Measurements from ENCODE around the gene FMNL2.

Gene FMNL2

DNA sequence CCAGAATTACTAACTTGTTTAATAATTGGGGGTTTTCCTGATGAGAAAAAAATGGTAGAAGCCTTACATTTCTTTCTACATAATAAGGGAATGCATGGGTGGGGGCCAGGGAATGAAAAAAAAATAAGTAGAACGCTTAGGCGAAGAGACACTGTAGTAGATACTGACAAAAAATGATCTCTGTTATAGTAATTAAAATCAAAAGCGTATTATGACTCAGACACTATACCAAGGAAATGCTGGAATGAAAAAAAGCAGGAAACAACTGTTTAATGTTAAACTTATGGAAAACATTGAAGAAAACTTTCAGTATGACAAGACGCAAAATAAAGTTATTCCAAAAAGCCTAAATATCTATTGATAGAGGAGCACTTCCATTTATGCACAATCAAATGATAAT, 339.4 kb downstream of the FMNL2 start:
- DNase-seq: no peak

DNA sequence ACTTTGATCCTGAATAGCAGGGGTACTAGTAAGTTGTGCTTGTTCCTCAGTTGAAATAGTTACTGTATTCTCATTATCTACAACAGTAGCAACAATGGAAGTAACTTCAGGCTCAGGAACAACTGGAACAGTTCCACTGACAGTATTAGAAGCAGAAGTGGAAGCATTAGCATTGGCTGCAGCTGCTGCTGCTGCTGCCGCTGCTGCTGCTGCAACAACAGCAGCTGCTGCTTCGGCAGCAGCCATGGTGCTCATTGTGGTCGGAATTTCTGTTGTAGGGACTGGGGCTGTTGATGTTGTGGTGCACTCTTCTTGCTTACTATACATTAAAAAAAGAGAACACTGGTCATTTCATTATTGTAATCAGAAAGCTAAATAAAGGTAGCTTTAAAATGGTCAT, 341.5 kb downstream of the FMNL2 start:
- no peak for DNase-seq

DNA sequence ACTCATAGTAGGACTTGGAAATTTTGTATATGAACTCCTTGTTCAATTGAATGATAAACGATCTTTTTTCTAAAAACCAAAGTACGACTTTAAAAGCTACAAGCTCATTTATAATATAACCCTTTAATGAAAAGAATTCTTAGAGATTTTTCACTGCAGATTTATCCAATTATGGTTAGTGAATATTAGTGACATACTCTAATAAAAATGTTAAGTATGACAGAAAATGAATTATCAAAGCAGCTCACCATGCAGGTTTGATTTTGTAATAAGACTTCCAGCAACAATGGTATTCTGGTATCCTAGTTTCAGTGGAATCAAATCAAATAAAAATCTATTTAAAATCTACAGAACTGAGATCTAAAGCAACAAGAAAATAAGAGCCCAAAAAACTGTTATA, 343.8 kb downstream of the FMNL2 start:
- DNase-seq: no peak

DNA sequence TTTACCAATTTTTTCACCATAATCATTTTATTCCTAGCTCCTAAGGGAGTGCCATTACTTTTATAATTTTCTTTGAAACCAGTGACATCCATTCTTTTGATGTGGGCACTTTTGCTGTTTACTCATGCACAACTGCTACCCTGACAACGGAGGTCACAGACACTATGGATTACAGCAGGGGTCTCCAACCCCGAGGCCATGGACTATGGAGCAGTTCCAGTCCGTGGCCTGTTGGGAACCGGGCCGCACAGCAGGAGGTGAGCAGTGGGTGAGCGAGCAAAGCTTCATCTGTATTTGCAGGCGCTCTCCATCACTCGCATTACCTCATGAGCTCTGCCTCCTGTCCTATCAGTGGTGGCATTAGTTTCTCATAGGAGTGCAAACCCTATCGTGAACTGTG, 347.7 kb downstream of the FMNL2 start:
- DNase-seq: no peak

DNA sequence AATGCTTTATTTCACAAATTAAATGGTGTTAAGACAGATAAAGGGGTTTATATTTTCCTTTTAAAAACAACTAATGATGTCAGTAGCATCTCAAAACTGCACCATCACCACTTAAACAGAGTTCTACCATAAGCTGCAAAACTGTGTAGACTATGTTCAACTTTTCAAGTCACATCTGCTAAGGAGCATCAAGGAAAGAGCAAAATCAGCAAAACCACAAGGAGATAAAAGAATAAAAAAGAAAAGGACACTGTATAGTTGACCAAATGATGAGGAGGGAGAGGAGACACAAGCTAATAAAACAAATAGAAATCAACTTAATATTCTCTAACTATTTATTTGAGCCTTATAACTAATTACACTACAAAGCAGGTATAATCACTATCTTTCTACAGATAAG, 348.4 kb downstream of the FMNL2 start:
- DNase-seq: no peak

DNA sequence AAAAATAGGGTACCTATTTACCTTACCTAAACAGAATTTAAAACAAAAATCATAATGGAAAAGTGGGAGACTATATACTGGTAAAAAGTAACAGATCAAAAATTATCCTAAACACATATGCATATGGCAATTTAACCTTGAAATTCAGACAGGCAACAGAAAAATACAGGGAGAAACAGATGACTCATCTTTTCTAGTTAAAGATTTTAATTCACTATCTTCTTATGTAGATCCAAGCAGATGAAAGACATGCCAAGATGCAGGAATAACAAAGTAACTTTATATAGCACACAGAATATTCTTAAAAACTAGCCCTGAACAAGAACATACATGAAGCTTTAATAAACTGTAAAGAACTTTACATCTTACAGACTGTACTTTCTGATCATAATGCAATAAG, 351.3 kb downstream of the FMNL2 start:
- DNase-seq: no peak

DNA sequence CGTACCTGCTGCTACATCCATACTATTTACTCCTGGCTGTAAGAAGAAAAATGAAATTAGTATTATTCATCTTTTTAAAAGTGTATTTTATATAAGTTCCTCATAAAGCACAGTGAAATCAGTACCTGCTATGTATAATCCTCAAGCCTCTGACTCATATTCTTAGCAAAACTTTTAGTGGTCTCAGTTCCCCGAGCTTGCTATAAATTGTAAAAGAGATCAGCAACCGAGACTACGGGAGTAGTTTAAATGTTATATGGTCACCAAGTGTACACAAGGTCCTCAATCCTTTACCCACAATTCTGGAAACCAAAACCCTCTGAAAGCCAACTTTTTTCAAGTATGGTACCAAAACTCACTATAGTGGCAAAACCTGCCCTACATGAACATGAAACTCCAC, 358.1 kb downstream of the FMNL2 start:
- no peak for DNase-seq

DNA sequence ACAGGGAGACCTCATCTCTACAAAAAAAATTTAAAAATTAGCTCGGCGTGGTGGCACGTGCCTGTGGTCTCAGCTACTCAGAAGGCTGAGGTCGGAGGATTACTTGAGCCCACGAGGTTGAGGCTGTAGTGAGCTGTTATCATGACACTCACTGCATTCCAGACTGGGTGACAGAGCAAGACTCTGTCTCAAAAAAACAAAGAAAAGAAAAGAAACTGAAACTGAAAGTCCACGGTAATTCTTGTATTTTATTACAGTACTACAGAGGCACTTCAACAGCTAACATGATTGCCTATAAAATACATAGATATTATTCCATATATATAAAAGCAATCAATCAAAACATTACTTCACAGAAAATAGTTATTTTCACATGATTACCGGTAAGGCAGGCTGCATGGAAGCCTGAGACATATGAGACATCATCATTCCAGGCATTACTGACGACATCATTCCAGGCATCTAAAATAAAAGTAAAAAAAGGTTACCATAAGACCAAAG, 359.2 kb downstream of the FMNL2 start:
- no peak for DNase-seq

DNA sequence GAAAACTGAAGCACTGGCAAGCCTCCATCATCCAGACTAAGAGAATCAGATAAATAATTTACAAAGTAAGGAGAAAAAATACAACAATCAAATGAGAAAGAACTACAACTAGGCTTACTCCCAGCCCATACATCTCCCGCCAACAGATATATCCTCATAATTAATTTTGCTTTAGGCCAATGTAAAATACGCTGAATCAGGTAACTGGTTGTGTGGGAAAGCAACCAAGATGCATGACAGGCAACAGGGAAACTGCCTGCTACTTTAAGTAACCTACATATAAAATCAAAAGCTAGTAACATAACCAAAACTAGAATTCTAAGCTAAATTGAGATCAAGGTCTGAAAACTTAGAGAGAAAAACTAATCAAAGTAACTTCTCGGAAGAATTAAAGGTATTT, 360.8 kb downstream of the FMNL2 start:
- no peak for DNase-seq

DNA sequence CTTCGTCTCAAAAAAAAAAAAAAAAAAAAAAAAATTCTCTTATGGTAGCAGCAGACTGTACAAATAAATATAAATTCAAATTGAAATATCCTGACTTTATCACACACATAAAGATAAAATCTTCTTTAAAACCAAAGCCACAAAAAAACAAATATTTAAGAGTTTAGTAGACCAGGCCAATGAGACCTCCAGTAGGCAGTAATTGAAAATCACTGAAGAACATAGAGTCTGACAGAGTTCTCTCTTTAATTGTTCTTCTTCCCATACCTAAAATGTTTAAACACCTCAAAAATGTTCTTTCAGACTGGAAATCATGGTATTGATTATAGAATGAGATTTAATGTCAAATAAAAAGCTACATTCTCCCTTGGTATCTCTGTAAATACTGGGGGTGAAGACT, 361.5 kb downstream of the FMNL2 start:
- no peak for DNase-seq

All from effector CD4-positive, alpha-beta T cell (primary cell).